Cardiac fibroblast (primary cell): ENCODE results near the gene CFAP61.

ENCODE experiments used
- DNase-seq, 2 donors: peaks; one replicate each; pipeline versions ENCODE4 v3.0.0 to v3.0.0-alpha.2; 2010; ENCODE audit warnings: low read depth in 2 of 2
- H3K4me3 ChIP-seq, 2 donors: replicated peaks in 1 of 2; 1 replicate in 1 of 2; 2 replicates in 1 of 2; pipeline ENCODE4 v1.5.1; 2011; ENCODE audit warnings: low read depth in 2 of 2, low read length in 2 of 2, mild to moderate bottlenecking in 2 of 2, moderate library complexity in 1 of 2
- TF ChIP-seq, protein P1 (sequence below): IDR thresholded peaks from one replicate; pipeline ENCODE4 v1.5.1; 2011; ENCODE audit warnings: low read depth, mild to moderate bottlenecking, low read length, inconsistent platforms

CFAP61 gene

DNA sequence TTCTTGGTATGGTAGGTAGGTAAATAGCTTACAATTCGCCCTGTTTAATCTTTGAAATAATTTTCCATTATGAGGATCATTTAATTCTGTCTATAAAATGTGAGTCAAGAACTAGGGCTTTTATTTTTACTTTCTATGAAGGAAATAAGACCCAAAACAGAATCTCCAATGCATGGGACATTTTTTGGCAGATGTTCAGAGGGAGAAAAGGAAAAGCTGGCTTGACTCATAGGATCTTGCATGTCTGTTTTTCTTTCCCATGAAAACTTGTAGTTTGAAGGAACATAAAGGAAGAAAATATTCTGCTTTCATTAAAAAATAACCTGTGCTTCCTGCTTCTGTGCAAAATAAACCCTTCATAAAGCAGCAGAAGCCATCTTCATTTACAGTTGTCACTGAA lies 172.5 kb downstream of the CFAP61 start:
- no peak overlapping the region for H3K4me3 ChIP-seq
- TF ChIP-seq, protein P1, sequence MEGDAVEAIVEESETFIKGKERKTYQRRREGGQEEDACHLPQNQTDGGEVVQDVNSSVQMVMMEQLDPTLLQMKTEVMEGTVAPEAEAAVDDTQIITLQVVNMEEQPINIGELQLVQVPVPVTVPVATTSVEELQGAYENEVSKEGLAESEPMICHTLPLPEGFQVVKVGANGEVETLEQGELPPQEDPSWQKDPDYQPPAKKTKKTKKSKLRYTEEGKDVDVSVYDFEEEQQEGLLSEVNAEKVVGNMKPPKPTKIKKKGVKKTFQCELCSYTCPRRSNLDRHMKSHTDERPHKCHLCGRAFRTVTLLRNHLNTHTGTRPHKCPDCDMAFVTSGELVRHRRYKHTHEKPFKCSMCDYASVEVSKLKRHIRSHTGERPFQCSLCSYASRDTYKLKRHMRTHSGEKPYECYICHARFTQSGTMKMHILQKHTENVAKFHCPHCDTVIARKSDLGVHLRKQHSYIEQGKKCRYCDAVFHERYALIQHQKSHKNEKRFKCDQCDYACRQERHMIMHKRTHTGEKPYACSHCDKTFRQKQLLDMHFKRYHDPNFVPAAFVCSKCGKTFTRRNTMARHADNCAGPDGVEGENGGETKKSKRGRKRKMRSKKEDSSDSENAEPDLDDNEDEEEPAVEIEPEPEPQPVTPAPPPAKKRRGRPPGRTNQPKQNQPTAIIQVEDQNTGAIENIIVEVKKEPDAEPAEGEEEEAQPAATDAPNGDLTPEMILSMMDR: no peak
- DNase-seq: no peak

DNA sequence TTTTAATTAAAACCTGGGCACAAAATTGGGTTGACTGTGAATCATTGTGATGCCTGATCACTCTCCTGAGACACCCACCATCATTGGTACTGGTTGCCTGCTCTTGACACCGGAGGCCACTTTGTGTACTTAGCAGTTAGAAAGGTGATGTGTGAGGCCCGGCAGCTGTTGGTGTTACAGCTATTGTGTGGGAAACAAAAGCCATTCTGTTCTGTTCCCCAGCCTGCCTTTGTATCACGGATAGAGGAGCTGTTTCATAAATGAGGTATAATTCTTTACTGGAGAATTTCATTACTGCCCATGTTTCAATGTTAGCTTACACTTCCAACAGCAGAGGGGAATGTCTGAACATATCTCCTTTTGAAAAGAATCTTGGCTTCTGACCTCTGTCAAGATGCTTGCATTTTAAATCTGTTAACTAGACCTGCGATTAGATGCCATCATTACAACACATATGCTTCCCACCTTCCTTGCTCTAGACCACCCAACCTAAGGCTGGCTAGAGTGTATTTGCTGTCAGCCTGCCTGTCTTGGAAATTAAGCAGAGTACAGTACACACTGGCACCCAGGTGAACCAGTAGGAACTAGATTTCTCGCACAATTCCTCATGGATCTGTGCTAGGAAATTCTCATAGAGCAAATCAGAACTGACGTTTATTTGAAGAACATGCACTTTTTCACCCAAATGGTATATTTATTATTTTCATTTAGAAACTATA lies 173.2 kb downstream of the CFAP61 start:
- H3K4me3 ChIP-seq: no peak overlapping the region
- no peak for DNase-seq
- TF ChIP-seq, protein P1: no peak

DNA sequence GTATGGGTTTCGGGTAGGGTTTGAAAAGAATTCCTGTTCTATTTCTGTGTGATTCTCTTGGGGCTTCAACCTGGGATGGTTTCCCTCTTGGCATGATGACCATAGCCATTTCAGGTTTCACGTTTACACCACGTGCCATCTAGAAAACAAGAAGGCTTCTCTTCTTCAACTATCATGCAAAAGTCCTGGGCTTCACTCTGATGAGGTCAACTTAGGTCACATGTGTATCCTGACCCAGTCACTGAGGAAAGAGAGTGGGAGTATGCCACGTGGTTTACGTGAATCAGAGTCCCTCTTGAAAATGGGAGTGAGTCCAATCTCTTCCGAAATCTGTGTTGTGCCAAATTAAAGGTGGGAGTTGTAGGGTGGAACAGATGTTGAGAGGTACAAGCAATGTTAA lies 174.2 kb downstream of the CFAP61 start:
- no peak overlapping the region for H3K4me3 ChIP-seq
- no peak for DNase-seq
- TF ChIP-seq, protein P1: no peak

DNA sequence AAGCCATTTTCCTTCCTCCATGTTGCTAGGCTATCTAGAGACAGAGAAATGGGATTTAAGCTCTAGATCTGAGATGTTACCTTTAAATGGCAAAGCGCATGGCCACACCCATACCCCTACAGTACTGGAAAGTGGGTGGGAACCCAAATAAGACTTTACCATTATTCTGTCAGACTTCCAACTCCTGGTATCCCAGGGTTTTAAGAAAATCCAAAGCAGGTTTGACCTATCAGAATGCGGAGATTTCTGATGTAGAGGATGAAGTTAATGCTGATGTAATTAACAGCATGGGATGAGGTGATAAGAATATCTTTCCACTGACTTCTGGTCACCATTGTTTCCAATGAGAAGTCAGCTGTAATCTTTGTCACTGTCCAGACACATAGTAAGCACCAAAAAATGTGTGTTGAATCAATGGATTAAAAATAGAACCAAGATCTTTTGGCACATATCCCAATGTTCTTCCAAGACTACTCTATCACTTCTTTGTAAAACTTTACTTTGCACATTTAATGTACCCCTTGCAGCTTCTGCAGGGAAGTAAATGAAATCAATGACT lies 174.8 kb downstream of the CFAP61 start:
- DNase-seq: no peak
- H3K4me3 ChIP-seq: no peak overlapping the region
- TF ChIP-seq, protein P1: no peak

DNA sequence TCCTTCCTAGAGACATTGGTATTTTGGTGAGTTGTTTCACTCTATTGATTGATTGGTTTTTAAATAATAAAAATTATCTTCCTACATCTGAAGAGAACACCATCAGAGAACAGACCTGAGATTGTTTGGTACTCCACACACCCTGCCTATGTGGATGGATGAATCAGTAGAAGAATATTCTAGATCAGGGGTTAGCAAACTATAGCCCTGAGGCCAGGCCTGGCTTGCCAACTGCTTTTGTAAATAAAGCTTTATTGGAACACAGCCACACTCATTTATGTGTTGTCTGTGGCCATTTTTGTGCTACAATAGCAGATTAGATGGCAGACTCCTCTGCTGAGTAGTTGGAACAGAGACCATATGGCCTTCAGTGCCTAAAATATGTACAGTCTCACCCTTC lies 176.0 kb downstream of the CFAP61 start:
- DNase-seq: no peak
- H3K4me3 ChIP-seq: no peak overlapping the region
- TF ChIP-seq, protein P1: no peak

DNA sequence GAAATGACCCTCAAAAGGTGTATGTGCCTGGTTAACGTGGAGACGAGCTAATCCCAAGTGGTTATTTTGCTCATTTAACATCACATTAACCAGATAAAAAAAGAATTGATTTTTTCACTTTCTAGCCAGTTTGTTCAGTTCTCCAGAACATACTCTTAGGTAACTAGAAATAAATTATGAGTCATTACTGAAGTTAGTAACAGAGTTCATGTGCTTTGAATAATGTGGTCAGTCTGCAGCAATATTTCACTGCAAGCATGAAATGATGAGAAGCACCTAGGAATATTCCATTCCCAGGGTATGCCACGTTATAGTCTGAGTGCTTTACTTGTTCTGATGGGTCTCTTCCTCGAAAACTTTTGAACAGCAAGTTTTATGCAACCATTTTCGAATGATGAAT lies 177.3 kb downstream of the CFAP61 start:
- no peak overlapping the region for H3K4me3 ChIP-seq
- no peak for DNase-seq
- TF ChIP-seq, protein P1: no peak

DNA sequence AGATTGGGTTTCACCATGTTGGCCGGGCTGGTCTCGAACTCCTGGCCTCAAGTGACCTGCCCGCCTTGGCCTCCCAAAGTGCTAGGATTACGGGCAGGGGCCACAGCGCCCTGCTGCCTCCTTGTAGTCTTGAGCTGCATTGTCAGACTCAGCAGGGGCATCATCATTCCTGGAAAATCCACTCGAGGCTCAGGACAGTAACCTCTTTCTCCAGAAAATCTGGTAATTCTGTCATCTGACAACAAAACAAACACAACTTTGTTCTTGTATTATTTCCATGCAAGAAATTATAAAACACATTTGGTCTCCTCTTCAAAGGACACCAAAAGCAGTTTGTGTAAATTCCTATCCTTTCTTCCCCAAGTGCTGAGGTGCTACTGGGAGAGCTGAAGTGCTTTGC lies 178.4 kb downstream of the CFAP61 start:
- DNase-seq: no peak
- H3K4me3 ChIP-seq: no peak overlapping the region
- TF ChIP-seq, protein P1: no peak
